Activated effector memory CD4-positive, alpha-beta T cell treated with anti-CD3 and anti-CD28 coated beads, Interleukin-2, amount 50 U/mL, for 16 hours (primary cell): Measurements from ENCODE around the gene CALML6.

Experiments
- DNase-seq: peaks from one replicate; pipeline ENCODE4 v3.0.0-alpha.2; 2020

Gene CALML6

GRCh38 chr1:1945782-1946393, 30.8 kb downstream of the CALML6 start:
- DNase-seq, result no peak

- no peak for DNase-seq
Measured at GRCh38 chr1:1946540-1946939, 31.5 kb downstream of the CALML6 start.

- no peak for DNase-seq
Measured at GRCh38 chr1:1947493-1947892, 32.4 kb downstream of the CALML6 start.

- DNase-seq, result no peak
Measured at GRCh38 chr1:1948783-1949182, 33.7 kb downstream of the CALML6 start.

GRCh38 chr1:1950940-1951339, 35.9 kb downstream of the CALML6 start:
- no peak for DNase-seq

- DNase-seq, result no peak
Measured at GRCh38 chr1:1954015-1954414, 39.0 kb downstream of the CALML6 start.

- no peak for DNase-seq
Measured at GRCh38 chr1:1954831-1955441, 39.9 kb downstream of the CALML6 start.

- DNase-seq, result no peak
Measured at GRCh38 chr1:1955621-1956094, 40.6 kb downstream of the CALML6 start.

- no peak for DNase-seq
Measured at GRCh38 chr1:1956101-1956500, 41.0 kb downstream of the CALML6 start.

GRCh38 chr1:1956586-1957532, 41.8 kb downstream of the CALML6 start:
- no peak for DNase-seq

- no peak for DNase-seq
Measured at GRCh38 chr1:1957533-1957961, 42.5 kb downstream of the CALML6 start.

GRCh38 chr1:1958071-1958541, 43.0 kb downstream of the CALML6 start:
- DNase-seq, result no peak

GRCh38 chr1:1959459-1959839, 44.4 kb downstream of the CALML6 start:
- no peak for DNase-seq

- peak; percentile 85 for DNase-seq
Measured at GRCh38 chr1:1959840-1960479, 44.9 kb downstream of the CALML6 start.

GRCh38 chr1:1960480-1961196, 45.6 kb downstream of the CALML6 start:
- DNase-seq, result no peak

GRCh38 chr1:1962752-1963151, 47.7 kb downstream of the CALML6 start:
- DNase-seq, result no peak

- no peak for DNase-seq
Measured at GRCh38 chr1:1963570-1963969, 48.5 kb downstream of the CALML6 start.

- no peak for DNase-seq
Measured at GRCh38 chr1:1964811-1965210, 49.8 kb downstream of the CALML6 start.

- no peak for DNase-seq
Measured at GRCh38 chr1:1965546-1965945, 50.5 kb downstream of the CALML6 start.

GRCh38 chr1:1966071-1966740, 51.1 kb downstream of the CALML6 start:
- no peak for DNase-seq
